CD4-positive, alpha-beta T cell treated with Interferon gamma for 1 hour (primary cell): ENCODE data around the gene ADGRL1.
"Not testable (repeated sequence)": the region's sequence is repeated elsewhere in the genome, so short reads cannot be mapped to it uniquely, and the experiment has no call there.

Experiments used
- DNase-seq: peaks from one replicate; pipeline ENCODE4 v3.0.0-alpha.2; 2020

ADGRL1 gene

DNA sequence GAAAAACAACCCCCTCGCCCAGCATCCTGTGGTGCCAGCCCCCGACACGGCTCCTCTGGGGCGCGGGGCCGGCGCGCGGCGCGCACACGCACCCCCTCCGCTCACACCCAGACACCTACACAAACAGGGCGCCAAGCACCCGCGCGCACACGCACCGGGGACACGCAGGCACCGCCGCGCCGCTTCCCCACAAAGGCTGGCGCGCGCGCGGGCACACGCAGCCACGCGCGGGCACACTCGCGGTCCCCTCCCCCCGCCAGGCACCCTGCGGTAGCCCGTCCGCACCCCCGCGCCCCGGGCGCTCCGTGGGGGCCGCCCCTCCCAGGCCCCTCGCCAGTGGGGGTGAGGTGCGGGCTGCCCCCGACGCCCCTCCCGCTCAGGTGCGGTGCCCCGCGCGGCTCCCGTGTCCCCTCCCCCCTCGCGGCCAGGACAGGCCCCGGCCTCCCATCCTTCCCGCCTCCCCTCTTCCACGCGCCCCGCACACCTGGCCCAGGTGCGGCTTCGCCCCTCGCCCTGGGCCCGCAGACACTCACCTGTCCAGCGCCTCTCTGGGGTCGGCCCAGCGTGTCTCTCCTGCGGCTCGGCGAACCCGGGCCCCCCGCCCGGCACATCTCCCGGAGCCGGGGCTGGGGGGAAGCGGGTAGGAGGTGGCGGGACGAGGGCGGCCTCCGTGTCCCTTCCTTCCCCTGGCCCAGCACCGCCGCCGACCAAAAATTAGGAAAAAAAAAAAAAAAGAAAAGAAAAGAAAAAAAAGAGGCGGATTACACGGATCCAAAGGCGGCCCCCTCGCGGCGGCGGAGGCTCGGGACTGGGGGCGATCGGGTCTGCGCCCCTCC is at the start of gene ADGRL1:
Gene ADGRL1, minus strand, starts transcription at position 718 of the 836 bp plus-strand sequence. CDS start 22,567 bp downstream, outside the sequence.
- peak; percentile 37 for DNase-seq

DNA sequence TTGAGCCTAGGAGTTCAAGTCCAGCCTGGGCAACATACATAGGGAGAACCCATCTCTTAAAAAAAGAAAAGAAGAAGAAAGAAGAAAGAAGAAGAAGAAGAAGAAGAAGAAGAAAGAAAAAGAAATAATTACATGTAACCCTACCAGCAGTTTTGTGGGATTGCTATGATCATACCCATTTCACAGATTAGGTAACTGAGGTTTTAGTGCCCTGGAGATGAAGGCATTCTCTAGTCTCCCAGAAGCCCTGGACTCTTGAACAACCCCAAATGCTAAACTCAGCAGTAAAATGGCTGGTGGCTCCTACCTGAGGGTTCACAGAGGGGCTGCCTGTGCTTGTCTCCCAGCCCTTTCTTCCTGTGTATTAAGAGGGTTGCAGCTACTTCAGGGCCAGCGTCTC is 49.3 kb upstream of the ADGRL1 start:
- not testable (repeated sequence) for DNase-seq

DNA sequence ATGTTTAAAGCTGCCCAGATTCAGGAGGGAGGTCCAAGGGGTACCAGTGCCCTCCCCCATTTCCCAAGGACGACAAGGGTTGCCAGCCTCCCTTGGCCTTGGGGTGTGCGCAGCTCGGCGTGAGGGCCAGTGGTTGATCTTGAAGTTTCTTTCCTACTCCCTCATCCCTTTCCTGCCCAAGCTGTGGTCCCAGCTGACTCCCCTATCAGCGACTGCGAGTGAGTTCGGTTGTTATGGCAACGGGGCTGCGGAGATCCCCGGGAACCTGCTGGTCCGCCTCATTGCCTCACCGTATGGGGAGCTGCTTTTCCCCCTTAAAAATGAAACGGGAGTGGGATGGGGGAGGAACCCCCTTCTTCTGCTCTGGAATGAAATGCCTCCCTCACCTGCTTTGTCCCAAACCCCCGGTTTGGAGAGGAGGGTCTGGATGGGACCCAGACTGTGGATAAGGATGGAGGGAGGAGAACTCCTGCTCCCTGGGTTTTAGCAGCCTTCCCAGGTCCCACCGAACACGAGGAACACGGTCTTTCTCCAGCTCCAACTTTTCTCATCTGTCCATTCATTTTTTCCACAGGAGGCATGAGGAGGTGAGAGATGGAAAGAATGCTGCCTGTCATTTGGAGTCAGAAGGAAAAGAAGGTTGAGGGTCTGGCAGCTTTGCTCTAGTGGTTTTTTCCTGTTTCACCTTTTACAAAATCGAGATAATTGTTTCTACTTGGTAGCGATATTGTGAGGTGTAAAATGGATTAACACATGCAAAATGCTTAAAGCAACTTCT is 48.0 kb upstream of the ADGRL1 start:
- DNase-seq = not testable (repeated sequence)

DNA sequence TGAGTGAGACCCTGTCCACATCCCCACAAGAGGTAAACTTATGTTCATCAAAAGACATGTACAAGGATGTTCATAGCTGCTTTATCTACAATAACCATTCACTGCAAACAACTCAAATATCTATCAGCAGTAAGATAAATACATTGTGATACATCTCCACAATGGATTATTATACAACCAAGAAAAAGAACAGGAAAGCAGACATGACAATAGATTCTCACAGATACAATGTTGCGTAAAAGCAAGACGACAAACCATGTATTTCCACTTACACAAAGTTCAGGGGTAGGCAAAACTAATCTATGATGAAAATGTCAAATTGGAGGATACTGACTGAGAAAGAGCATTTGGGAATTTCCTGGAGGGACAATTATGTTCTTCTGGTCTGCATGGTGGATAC is 46.2 kb upstream of the ADGRL1 start:
- not testable (repeated sequence) for DNase-seq

DNA sequence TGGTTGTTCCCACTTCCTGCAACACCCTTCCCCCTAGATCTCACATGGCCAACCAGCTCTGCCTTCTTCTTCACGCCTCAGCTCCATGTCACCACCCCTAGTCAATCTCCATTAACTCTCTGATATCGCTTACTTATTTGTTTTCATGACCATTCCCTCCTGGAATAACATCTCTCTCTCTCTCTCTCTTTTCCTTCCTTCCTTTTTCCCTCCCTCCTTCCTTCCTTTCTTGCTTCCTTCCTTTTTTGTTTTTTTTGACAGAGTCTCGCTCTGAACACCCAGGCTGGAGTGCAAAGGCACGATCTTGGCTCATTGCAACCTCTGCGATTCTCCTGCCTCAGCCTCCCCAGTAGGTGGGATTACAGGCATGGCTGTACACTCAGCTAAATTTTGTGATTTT is 44.9 kb upstream of the ADGRL1 start:
- no peak for DNase-seq

DNA sequence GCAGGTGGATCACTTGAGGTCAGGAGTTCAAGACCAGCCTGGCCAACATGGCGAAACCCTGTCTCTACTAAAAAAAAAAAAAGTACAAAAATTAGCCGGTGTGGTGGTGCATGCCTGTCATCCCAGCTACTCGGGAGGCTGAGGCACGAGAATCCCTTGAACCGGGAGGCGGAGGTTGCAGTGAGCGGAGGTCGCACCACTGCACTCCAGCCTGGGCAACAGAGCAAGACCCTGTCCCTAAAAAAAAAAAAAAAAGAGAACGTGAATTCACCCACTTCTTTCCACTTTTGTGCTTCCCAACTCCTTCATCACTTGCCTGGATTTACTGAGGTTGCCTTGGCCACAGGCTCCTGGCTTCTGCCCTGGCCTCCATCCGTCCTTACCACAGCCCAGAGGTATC is 44.3 kb upstream of the ADGRL1 start:
- not testable (repeated sequence) for DNase-seq

DNA sequence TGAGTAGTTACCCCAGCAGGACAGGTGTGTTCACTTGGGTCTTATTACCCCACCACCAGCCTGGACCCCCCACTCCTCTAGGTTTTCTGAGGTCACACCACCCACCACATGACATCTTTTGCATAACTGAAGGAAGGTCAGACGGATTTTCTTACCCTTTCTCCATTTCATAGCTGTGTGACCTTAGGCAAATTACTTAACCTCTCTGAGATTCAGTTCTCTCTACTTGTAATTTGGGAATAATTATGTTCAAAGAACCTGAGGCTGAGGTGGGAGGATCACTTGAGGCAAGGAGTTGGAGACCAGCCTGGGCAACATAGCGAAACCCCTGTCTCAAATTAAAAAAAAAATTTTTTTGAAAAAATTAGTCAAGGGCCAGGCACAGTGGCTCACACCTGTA is 43.9 kb upstream of the ADGRL1 start:
- not testable (repeated sequence) for DNase-seq

DNA sequence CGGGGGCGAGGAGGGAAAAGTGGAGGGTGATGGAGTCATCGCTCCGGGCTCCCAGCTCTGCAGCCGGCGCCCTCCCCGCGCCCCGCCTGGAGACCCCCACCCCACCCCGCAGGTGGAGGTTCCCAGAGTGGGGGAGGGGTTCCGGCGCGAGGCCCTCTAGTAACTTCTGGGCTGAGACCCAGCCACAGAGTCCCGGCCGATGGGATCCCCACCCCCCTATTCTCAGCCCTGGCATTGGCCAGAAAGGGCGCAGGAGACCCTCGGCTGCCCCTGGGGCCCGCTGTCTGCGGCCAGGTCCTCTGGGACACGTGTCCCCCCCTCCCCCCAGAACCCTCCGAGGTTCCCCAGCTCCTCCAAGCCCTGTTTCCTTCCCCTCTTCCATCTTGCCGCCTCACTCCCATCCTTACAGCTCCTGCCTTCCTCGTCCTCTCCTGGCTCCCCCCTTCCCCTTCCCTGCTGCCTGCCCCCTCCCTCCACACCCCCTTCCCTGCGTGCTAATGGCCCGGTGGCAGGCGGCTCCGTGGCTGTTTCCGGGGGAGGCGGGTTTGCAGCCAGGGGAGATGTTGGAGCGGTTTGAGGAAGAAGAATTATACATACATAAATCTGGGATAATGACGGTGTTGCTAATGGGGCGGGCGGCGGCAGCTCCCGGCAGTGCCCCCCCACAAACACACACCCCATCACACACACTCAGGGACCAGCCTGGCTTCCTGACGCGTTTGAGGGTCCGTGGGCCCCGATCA is 43.2 kb upstream of the ADGRL1 start:
- DNase-seq = not testable (repeated sequence)

DNA sequence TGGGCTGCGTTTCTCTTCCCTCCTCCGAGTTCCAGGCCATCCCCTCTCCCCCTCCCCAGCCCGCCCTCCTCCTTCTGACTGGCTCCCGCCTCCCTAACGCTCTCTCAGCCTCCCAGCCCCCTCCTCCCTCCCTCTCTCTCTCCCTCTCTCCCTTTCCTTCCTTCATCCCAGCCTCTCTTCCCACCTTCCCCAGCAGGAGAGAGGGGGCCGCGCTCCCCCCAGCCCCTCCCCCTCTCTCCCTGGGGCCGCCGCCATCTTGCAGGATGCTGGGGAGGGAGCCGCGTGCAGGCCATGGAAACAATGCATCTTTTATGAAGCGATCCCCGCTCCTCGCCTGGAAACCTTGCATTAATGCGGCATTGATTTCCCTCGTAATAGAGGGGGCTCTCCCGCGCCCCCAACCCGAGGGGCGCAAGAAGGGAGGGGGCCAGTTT is 42.6 kb upstream of the ADGRL1 start:
- DNase-seq = no peak

DNA sequence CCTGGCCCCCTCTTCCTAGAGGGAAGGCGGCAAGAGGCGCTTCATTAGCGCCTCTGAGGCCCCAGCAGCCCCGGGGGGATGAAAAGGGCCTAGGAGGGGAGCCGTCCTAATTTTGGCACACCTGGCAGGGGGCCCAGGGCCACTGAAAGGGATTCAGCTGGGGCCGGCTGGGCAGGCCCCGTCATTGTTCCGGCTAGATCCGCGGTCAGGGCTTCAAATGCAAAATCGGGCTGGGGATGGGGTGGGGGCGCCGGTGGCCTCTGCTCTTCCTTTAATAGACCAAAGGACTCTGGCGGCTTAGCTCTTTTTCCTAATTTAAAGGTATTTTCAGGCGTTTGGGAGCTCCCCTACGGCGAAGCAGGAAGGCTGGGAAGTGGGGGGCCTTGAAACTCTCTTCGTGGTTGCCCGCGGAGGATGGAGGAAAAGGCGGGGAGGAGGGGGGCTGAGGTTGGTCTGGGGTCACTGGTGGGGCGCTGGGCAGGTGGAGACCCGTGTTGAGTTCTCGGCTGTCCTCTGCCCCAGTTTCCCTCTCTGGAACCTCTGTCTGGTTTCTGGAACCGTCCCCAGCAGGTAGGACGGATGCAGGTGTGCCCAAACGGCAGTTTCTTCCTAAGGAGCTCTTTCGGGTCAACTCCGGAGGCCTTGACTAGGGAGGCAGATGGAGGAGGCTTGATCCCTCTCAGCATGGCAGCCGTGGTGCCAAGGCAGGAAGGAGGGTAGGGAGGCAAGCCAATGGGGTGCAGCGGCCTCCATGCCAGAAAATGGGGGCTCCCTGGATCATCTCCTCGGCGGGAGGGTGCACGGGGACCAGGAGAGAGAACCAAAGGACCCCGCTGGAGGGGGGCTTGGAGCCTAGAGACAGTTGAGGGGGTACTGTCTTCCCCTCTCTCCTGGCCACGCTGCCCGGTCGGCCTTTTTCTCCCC is 41.8 kb upstream of the ADGRL1 start:
- DNase-seq = not testable (repeated sequence)

DNA sequence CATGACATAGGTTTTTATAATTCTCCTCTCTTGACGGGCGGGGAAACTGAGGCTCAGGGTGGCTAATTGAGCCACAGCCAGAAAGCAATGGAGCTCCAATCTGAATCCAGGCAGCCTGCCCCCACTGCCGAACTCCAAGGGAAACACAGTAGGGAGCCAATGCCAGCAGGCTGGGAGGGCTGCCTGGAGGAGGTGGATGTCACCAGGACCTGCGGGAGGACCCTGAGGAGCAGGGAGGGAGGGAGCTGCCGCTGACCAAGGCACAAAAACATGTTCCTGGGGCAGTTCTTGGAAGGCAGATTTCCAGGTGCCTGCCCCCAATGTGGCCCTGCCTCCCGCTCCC is 41.2 kb upstream of the ADGRL1 start:
- DNase-seq = not testable (repeated sequence)

DNA sequence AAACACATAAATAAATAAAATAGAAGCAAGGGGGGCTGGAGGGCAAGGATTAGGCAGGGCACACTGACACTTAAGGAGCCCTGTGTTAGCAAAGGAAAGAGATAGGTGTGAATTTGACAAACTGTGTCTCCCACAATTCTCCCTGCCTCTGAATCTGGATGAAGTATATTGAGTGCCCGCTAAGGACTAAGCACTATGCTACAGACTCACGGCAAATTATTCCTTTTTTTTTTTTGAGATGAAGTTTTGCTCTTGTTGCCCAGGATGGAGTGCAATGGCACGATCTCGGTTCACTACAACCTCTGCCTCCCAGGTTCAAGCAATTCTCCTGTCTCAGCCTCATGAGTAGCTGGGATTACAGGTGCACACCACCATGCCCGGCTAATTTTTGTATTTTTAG is 38.4 kb upstream of the ADGRL1 start:
- not testable (repeated sequence) for DNase-seq

DNA sequence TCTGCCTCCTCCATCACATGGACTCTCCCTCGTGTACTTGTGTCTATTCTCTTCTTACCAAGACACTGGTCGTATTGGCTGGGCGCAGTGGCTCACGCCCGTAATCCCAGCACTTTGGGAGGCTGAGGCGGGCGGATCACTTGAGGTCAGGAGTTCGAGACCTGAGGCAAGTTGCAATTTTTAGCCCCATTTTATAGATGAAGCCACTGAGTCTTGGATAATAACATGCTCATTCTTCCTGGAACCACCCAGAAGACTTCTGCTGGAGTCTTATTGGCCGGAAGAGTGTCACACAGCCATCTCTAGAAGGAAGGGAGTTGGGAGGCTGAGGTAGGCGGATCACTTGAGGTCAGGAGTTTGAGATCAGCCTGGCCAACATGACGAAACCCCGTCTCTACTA is 37.7 kb upstream of the ADGRL1 start:
- DNase-seq = not testable (repeated sequence)

DNA sequence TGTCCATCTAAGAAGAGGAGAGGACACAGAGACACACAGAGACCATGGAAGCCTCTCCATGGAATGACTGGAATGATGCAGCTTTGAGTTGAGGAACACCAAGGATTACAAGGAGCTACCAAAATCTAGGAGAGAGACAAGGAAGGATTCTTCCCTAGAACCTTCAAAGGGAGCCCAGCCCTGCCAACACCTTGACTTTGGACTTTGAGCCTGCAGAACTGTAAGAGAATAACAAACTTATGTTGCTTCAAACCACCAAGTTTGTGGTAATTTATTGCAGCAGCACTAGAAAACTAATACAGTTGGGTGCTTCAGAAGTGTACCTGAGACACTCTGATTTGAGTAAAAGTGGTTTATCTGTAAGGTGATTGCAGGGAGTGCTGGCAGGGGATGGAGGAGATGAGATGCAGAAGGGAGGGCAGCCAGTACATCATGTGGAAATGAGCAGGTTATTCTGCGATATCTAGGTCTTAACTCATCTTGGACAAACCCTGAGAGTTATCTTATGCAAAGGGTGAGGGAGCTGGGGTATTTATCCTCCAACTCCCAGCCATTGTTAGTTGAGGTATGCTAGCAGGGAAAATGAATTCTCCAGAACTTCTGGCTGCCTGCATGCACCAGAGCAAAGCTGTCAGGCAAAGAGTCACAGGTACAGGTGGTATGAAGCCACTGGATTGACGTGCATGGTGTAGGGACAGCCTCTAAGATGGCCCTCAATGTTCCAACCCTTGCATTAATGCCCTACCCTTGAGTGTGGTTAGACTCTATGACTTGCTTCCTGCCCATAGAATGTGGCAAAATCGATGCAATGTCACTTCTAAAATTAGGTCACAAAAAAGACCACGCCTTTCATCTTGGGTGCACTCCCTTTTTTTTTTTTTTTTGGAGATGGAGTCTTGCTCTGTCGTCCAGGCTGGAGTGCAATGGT is 31.3 kb upstream of the ADGRL1 start:
- no peak for DNase-seq

DNA sequence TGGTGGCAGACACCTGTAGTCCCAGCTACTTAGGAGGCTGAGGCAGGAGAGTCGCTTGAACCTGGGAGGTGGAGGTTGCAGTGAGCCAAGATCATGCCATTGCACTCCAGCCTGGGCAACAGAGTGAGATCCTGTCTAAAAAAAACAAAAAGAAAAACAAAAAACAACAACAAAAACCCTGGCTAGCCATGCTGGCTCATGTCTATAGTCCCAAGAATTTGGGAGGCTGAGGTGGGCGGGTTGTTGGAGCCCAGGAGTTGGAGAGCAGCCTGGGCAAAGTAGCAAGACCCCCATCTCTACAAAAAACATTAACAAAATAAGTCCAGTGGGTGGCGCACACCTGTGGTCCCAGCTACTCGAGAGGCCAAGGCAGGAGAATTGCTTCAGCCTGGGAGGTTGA is 27.0 kb upstream of the ADGRL1 start:
- DNase-seq = not testable (repeated sequence)

DNA sequence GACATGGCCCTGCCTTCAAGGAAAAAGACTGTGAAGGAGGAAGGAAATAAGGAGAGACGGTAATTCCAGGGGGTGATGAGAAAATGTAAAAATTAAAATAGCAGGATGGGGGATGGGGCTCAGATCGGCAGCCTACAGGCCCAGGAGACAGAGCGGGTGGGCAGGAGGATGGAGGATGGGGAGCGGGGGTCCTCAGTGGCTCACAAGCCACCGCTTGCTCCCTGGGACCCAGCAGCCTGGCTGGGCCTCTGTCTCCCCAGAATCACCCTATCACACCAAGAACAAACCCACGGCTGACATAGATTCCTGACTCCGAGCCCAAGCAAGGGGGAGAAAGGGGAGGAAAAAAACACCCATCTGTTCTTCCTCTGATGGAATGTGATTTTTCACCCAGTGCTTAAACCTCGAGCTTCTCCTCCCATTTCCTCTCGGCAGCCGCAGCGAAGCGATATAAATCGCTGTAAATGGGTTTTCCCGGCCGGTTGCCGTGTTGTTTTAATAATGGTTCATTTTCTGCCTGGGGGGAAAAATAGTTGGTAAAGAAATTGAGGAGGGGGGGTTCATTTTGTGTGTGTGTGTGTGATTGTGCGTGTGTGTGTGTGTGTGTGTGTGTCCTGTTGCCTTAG is 22.6 kb upstream of the ADGRL1 start:
- DNase-seq = not testable (repeated sequence)

DNA sequence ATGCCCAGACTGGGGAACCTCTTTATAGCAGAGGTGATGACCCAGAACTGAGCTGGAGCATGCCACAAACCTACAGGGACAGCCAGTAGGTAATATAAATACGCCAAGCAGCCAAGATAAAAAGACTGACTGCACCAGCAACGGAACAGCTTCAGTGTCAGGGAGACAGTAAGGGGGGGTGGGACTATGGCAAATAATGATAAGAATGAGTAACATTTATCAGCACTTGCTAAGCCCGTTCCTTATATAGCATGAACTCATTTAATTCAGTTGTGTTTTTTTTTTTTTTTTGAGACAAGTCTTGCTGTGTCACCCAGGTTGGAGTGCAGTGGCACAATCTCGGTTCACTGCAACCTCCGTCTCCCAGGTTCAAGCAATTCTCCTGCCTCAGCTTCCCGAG is 20.5 kb upstream of the ADGRL1 start:
- not testable (repeated sequence) for DNase-seq

DNA sequence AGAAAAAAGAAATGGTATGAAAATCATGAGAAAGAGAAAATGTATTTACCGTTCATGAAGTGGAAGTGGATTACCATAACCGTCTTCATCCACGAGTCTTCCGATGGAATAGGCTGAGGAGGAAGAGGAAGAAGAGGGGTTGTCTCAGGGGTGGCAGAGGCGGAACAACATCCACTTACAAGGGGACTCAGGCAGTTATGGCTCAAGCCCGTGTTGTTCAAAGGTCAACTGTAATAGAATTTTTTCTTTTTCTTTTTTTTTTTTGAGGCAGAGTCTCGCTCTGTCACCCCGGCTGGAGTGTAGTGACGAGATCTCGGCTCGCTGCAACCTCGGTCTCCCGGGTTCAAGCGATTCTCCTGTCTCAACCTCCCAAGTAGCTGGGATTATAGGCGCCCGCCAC is 16.9 kb upstream of the ADGRL1 start:
- no peak for DNase-seq

DNA sequence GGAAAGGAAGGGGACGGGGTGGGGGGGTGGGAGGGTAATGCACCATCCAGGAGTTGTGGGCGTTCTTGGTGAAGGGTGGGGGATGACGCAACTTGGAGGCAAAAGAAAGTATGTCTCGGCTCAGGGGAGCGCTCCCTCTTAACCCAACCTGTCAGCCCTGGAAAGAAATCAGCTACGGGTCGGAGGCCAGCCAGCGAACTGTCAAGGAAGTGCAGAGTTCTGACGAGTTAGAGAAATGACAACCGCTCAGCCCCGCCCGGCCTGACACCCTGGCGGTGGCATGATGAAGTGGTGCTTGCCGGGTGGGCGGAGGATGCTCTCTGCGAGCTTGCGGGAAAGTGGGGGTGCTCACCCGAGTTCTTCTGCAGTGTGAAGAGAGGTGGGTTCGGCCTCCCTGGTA is 15.4 kb upstream of the ADGRL1 start:
- DNase-seq = peak; percentile 72

DNA sequence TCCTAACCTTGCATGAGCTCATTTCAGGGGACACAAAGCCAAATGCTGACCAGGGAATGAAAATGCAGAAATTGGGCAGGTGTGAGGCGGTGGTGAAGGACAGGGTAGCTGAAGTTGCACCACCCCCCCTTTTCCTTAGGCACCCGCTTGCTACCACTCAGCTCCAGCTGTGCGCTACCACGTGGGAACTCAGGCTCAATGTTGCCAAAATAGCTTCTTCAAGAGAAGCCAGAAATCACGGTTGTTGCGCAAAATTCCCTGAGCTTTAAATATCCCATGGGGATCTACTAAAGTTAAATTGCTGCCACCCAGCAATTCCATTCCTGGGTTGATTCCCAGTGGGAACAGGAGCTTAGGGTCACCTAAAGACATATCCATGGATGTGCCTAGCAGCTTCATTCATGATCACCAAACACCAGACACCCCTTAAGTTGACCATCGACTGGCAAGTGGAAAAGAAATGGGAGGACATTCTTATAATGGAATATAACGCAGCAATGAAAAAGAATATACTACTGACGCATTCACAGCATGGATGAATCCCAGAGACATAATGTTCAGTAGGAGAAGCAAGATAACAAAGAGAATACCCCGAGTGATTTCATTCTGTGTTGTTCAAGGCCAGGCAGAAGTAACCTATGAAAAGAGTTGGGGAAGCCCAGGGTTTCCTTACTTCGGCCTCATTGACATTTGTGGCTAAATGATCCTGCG is 12.8 kb upstream of the ADGRL1 start:
- DNase-seq = no peak
